HepG2 (cell line): Measurements from ENCODE around the gene UGCG. TPM values are rescaled to one million over a fixed set of nuclear protein-coding genes. Genes with fewer than 3 reads are reported as not detected.

ENCODE experiments used
- CC2D1A ChIP-seq: sonication (generic); formaldehyde crosslinking; IDR thresholded peaks from 2 replicates; pipeline ENCODE4 v1.8.1; 2023; ENCODE audit warnings: mild to moderate bottlenecking, missing genetic modification reagents
- GMEB1 ChIP-seq: sonication (generic); formaldehyde crosslinking; IDR thresholded peaks from 2 replicates; pipeline ENCODE4 v1.5.1; 2020; ENCODE audit warnings: missing genetic modification reagents, mild to moderate bottlenecking, borderline replicate concordance
- KDM5A ChIP-seq: fragments of 200-600 bp; sonication (generic); IDR thresholded peaks from 2 replicates; pipeline ENCODE4 v1.7.0; 2018; ENCODE audit warnings: antibody characterized with exemption, mild to moderate bottlenecking, low read length, borderline replicate concordance
- NFKBIZ ChIP-seq: IDR thresholded peaks from 2 replicates; pipeline ENCODE4 v1.6.1; 2018; ENCODE audit warnings: missing genetic modification reagents, missing compliant biosample characterization
- PHF5A ChIP-seq: IDR thresholded peaks from one replicate; pipeline ENCODE4 v1.6.1; 2018; ENCODE audit warnings: low read depth, missing genetic modification reagents; ENCODE audit not compliant: unreplicated experiment
- SOX5 ChIP-seq: IDR thresholded peaks from 2 replicates; pipeline ENCODE4 v1.6.1; 2016; ENCODE audit warnings: borderline replicate concordance
- ZNF335 ChIP-seq: sonication (generic); formaldehyde crosslinking; IDR thresholded peaks from 2 replicates; pipeline ENCODE4 v1.4.0; 2020; ENCODE audit warnings: missing genetic modification reagents
- ZNF629 ChIP-seq: sonication (generic); formaldehyde crosslinking; conservative IDR thresholded peaks from 2 replicates; pipeline ENCODE4 v1.5.0; 2020; ENCODE audit warnings: missing genetic modification reagents
- ZNF775 ChIP-seq: sonication (generic); formaldehyde crosslinking; IDR thresholded peaks from 2 replicates; pipeline ENCODE4 v1.4.0; 2020; ENCODE audit warnings: missing genetic modification reagents, mild to moderate bottlenecking, moderate library complexity, borderline replicate concordance
- ZNF777 ChIP-seq: sonication (generic); formaldehyde crosslinking; IDR thresholded peaks from 2 replicates; pipeline ENCODE4 v1.4.0; 2020; ENCODE audit warnings: missing genetic modification reagents
- ZSCAN20 ChIP-seq: sonication (generic); formaldehyde crosslinking; IDR thresholded peaks from 2 replicates; pipeline ENCODE4 v1.4.0; 2020; ENCODE audit warnings: missing genetic modification reagents, mild to moderate bottlenecking, borderline replicate concordance
- polyA plus RNA-seq, 8 experiments: library from polyadenylated mRNA; depleted of rRNA in 3 of 8; stranded (reverse) in 7 of 8; unstranded in 1 of 8; fragments of >200 nt; fragmentation: Illumina TruSeq in 4 of 8; extraction: Trizol in 4 of 8; gene quantifications; 2 replicates each; pipeline versions ENCODE4 v1.2.1 to v1.2.3, GENCODE V29; 2011 to 2016; ENCODE audit warnings: low read depth in 4 of 8, missing spikeins in 1 of 8, mixed read lengths in 1 of 8; ENCODE audit not compliant: insufficient read depth in 1 of 8
- total RNA-seq, 5 experiments: library from RNA; depleted of rRNA; stranded (reverse); fragments of >200 nt; fragmentation: Illumina TruSeq; extraction: Trizol; gene quantifications; 2 replicates each; pipeline ENCODE4 v1.2.3, GENCODE V29; 2016; ENCODE audit warnings: low read depth in 1 of 5
- TF ChIP-seq, protein P1 (sequence below), 2 experiments: sonication (generic) in 1 of 2; formaldehyde crosslinking in 1 of 2; IDR thresholded peaks; 2 replicates each; pipeline versions ENCODE4 v1.6.1 to v1.9.0; 2014 to 2022; ENCODE audit warnings: antibody characterized with exemption in 1 of 2, borderline replicate concordance in 1 of 2, inconsistent platforms in 1 of 2, low read depth in 1 of 2, missing genetic modification reagents in 1 of 2
- TF ChIP-seq, protein P2 (sequence below): IDR thresholded peaks from 2 replicates; pipeline ENCODE4 v1.6.1; 2016; ENCODE audit warnings: low read depth, missing genetic modification reagents, missing compliant biosample characterization

Gene UGCG
- total and polyA plus RNA-seq, 2 of the 13 experiments (the other 11 are each of a cell fraction or from before 2014, with no cell fraction given), result 10.5 to 13.9 TPM

GRCh38 chr9:111895996-111896941 lies at the start of gene UGCG (continued):
- TF ChIP-seq CC2D1A (CRISPR knock-in tag) (no peak), ZNF335 (CRISPR knock-in tag) (no peak), GMEB1 (CRISPR knock-in tag) (no peak), NFKBIZ (CRISPR knock-in tag) (no peak), SOX5 (CRISPR knock-in tag) (peak; percentile 25; the same call in 1 of the 2 replicates), ZNF775 (no peak), ZNF629 (no peak; the same call in 1 of the 2 replicates), KDM5A (0 out of 2 replicates have a peak, but pooled peaks have one; percentile 14), PHF5A (CRISPR knock-in tag) (no peak), ZSCAN20 (CRISPR knock-in tag) (no peak), ZNF777 (CRISPR knock-in tag) (no peak; the same call in 1 of the 2 replicates)
- TF ChIP-seq, protein P1, sequence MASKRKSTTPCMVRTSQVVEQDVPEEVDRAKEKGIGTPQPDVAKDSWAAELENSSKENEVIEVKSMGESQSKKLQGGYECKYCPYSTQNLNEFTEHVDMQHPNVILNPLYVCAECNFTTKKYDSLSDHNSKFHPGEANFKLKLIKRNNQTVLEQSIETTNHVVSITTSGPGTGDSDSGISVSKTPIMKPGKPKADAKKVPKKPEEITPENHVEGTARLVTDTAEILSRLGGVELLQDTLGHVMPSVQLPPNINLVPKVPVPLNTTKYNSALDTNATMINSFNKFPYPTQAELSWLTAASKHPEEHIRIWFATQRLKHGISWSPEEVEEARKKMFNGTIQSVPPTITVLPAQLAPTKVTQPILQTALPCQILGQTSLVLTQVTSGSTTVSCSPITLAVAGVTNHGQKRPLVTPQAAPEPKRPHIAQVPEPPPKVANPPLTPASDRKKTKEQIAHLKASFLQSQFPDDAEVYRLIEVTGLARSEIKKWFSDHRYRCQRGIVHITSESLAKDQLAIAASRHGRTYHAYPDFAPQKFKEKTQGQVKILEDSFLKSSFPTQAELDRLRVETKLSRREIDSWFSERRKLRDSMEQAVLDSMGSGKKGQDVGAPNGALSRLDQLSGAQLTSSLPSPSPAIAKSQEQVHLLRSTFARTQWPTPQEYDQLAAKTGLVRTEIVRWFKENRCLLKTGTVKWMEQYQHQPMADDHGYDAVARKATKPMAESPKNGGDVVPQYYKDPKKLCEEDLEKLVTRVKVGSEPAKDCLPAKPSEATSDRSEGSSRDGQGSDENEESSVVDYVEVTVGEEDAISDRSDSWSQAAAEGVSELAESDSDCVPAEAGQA (IDR thresholded peaks at IDR 0.05; ENCODE audit: low read depth), result no peak
- TF ChIP-seq, protein P1 (CRISPR knock-in tag; IDR thresholded peaks at IDR 0.05; ENCODE audit: borderline replicate concordance), result no peak
- TF ChIP-seq, protein P2, sequence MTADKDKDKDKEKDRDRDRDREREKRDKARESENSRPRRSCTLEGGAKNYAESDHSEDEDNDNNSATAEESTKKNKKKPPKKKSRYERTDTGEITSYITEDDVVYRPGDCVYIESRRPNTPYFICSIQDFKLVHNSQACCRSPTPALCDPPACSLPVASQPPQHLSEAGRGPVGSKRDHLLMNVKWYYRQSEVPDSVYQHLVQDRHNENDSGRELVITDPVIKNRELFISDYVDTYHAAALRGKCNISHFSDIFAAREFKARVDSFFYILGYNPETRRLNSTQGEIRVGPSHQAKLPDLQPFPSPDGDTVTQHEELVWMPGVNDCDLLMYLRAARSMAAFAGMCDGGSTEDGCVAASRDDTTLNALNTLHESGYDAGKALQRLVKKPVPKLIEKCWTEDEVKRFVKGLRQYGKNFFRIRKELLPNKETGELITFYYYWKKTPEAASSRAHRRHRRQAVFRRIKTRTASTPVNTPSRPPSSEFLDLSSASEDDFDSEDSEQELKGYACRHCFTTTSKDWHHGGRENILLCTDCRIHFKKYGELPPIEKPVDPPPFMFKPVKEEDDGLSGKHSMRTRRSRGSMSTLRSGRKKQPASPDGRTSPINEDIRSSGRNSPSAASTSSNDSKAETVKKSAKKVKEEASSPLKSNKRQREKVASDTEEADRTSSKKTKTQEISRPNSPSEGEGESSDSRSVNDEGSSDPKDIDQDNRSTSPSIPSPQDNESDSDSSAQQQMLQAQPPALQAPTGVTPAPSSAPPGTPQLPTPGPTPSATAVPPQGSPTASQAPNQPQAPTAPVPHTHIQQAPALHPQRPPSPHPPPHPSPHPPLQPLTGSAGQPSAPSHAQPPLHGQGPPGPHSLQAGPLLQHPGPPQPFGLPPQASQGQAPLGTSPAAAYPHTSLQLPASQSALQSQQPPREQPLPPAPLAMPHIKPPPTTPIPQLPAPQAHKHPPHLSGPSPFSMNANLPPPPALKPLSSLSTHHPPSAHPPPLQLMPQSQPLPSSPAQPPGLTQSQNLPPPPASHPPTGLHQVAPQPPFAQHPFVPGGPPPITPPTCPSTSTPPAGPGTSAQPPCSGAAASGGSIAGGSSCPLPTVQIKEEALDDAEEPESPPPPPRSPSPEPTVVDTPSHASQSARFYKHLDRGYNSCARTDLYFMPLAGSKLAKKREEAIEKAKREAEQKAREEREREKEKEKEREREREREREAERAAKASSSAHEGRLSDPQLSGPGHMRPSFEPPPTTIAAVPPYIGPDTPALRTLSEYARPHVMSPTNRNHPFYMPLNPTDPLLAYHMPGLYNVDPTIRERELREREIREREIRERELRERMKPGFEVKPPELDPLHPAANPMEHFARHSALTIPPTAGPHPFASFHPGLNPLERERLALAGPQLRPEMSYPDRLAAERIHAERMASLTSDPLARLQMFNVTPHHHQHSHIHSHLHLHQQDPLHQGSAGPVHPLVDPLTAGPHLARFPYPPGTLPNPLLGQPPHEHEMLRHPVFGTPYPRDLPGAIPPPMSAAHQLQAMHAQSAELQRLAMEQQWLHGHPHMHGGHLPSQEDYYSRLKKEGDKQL (CRISPR knock-in tag), result no peak
